ENCODE measurements around the gene RGL2. TPM values are rescaled to one million over a fixed set of nuclear protein-coding genes. Genes with fewer than 3 reads are reported as not detected.
A peak's percentile ranks its signal among the peaks of the same experiment; 100 is the strongest.
"Not testable (repeated sequence)": the region's sequence is repeated elsewhere in the genome, so short reads cannot be mapped to it uniquely, and the experiment has no call there.

Gene RGL2, protein sequence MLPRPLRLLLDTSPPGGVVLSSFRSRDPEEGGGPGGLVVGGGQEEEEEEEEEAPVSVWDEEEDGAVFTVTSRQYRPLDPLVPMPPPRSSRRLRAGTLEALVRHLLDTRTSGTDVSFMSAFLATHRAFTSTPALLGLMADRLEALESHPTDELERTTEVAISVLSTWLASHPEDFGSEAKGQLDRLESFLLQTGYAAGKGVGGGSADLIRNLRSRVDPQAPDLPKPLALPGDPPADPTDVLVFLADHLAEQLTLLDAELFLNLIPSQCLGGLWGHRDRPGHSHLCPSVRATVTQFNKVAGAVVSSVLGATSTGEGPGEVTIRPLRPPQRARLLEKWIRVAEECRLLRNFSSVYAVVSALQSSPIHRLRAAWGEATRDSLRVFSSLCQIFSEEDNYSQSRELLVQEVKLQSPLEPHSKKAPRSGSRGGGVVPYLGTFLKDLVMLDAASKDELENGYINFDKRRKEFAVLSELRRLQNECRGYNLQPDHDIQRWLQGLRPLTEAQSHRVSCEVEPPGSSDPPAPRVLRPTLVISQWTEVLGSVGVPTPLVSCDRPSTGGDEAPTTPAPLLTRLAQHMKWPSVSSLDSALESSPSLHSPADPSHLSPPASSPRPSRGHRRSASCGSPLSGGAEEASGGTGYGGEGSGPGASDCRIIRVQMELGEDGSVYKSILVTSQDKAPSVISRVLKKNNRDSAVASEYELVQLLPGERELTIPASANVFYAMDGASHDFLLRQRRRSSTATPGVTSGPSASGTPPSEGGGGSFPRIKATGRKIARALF
- total RNA-seq (2021) (48.8 and 50.4 TPM in 2 replicates), Bru-seq, nascent RNA (percentile 50 among the genes with signal in this experiment), BruChase-seq, experiment 1, labeled RNA remaining after a 2-hour chase (percentile 58 among the genes with signal in this experiment), BruChase-seq, experiment 2, labeled RNA remaining after a 6-hour chase (percentile 71 among the genes with signal in this experiment)
- long read RNA-seq, transcript RGL2-247 (18 exons, 3,278 nt): major isoform, 26 of 115 reads
- long read RNA-seq, partial matches to known transcripts: 16 of 115 reads
- long read RNA-seq, other reads (novel, unspliced or antisense): 71 of 115 reads

DNA sequence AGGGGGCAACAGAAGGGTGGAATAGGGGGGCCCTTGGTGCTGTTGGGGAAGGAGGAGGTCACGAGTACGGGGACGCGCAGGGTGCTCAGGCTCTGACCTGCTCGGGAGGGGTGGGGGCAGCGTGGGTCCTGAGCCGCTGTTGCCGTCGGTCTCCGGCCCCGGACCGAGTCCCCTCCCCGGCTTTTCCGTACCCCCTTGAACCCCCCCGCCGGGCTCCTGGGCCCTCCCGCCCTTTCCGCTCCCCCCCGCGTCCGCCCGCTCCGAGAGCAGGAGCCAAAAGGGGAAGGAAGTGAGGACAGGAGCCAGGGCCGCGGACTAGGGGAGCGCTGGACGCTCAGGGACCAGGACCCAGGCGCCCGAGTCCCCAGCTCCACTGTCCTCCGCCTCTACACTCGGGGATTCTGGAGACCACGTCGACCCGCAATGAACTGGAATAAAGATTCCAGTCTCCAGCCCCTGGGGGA is at the start of gene RGL2:
Gene RGL2 (minus strand): TSS at position 170 of the 464 bp plus-strand sequence. CDS start 332 bp downstream, outside the sequence.
- peak within 1 kb of the TSS; percentile 75 for H3K4me3 ChIP-seq (ENCODE audit: low read depth, low read length, poor library complexity, severe bottlenecking)
- no peaks in the 10 kb centered on the region for H3K27me3 ChIP-seq (replicated peaks; ENCODE audit: insufficient read depth, low read depth, low read length, poor library complexity)
- intact Hi-C loops (cut with micrococcal nuclease; ENCODE audit: unreplicated experiment): loop anchor here (1.0 to 5.0 kb wide), 3 partner anchors 15 to 128 kb away; partner anchors contain the start of genes HSD17B8, RXRB, SLC39A7 and TAPBP
- H3K4me1 ChIP-seq (ENCODE audit: insufficient read depth, low read length, poor library complexity, severe bottlenecking): peaks cover 6% of the 10 kb centered on the region
- POLR2A ChIA-PET (ENCODE audit: low non-redundant PET): no interaction called here
- peak within 1 kb of the TSS; percentile 92 for H3K27ac ChIP-seq (ENCODE audit: low read depth, low read length, poor library complexity, severe bottlenecking)
- H3K36me3 ChIP-seq (ENCODE audit: insufficient read depth, low read length, poor library complexity, severe bottlenecking): peaks cover 14% of the 10 kb centered on the region
- H3K9me3 ChIP-seq (ENCODE audit: low read depth, low read length, poor library complexity, severe bottlenecking): no peaks in the 10 kb centered on the region
- no peak for DNase-seq (ENCODE audit: low spot score)
- BruUV-seq (replicated peaks): no TSS peak
- CTCF ChIA-PET: interaction anchor here (0.6 to 1.4 kb wide), 2 partner anchors 10 to 1190 kb away, joined by 5 read pairs; partner anchors contain the start of genes PFDN6 and WDR46
- TF ChIP-seq, protein P1, sequence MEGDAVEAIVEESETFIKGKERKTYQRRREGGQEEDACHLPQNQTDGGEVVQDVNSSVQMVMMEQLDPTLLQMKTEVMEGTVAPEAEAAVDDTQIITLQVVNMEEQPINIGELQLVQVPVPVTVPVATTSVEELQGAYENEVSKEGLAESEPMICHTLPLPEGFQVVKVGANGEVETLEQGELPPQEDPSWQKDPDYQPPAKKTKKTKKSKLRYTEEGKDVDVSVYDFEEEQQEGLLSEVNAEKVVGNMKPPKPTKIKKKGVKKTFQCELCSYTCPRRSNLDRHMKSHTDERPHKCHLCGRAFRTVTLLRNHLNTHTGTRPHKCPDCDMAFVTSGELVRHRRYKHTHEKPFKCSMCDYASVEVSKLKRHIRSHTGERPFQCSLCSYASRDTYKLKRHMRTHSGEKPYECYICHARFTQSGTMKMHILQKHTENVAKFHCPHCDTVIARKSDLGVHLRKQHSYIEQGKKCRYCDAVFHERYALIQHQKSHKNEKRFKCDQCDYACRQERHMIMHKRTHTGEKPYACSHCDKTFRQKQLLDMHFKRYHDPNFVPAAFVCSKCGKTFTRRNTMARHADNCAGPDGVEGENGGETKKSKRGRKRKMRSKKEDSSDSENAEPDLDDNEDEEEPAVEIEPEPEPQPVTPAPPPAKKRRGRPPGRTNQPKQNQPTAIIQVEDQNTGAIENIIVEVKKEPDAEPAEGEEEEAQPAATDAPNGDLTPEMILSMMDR (conservative IDR thresholded peaks at IDR 0.05; ENCODE audit: low read depth, low read length): no peak
- TF ChIP-seq EZH2 (IDR thresholded peaks at IDR 0.05; ENCODE audit: borderline replicate concordance, low read depth, low read length, poor library complexity, severe bottlenecking): no peak

DNA sequence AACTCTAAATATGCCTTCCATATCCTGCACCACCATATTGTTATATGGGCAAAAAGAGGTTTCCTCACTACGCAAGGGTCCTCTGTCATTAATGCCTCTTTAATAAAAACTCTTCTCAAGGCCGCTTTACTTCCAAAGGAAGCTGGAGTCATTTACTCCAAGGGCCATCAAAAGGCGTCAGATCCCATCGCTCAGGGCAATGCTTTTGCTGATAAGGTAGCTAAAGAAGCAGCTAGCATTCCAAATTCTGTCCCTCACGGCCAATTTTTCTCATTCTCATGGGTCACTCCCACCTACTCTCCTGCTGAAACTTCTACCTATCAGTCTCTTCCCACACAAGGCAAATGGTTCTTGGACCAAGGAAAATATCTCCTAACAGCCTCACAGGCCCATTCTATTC is 49.1 kb upstream of the RGL2 start:
- intact Hi-C loops (cut with micrococcal nuclease; ENCODE audit: unreplicated experiment): no loop called here
- BruUV-seq (replicated peaks): no TSS peak
- no peak for DNase-seq (ENCODE audit: low spot score)
- Histone ChIP-seq H3K36me3 (ENCODE audit: insufficient read depth, low read length, poor library complexity, severe bottlenecking) (no peaks in the 10 kb centered on the region), H3K9me3 (ENCODE audit: low read depth, low read length, poor library complexity, severe bottlenecking) (no peaks in the 10 kb centered on the region), H3K27ac (ENCODE audit: low read depth, low read length, poor library complexity, severe bottlenecking) (no peak overlapping the region), H3K4me3 (ENCODE audit: low read depth, low read length, poor library complexity, severe bottlenecking) (no peak overlapping the region), H3K27me3 (replicated peaks; ENCODE audit: insufficient read depth, low read depth, low read length, poor library complexity) (no peaks in the 10 kb centered on the region), H3K4me1 (ENCODE audit: insufficient read depth, low read length, poor library complexity, severe bottlenecking) (no peaks in the 10 kb centered on the region)
- ChIA-PET CTCF (interaction anchor here (0.7 kb wide), 1 partner anchor 10 kb away, joined by 4 read pairs; no protein-coding TSS in a partner anchor), POLR2A (ENCODE audit: low non-redundant PET) (no interaction called here)
- no peak for TF ChIP-seq EZH2 (IDR thresholded peaks at IDR 0.05; ENCODE audit: borderline replicate concordance, low read depth, low read length, poor library complexity, severe bottlenecking)
- TF ChIP-seq, protein P1 (conservative IDR thresholded peaks at IDR 0.05; ENCODE audit: low read depth, low read length): no peak

DNA sequence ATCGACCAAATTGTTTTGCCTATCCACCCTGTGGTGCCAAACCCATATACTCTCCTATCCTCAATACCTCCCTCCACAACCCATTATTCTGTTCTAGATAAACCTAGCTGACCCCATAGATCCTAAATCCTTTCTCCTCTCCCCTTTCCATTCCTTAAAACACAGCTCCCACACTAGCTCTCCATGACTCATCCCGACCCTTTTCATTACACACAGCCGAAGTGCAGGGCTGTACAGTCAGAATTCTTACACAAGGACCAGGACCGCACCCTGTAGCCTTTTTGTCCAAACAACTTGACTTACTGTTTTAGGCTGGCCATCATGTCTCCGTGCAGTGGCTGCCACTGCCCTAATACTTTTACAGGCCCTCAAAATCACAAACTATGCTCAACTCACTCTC is 48.2 kb upstream of the RGL2 start:
- CTCF ChIA-PET: interaction anchor here (0.7 kb wide), 1 partner anchor 11 kb away, joined by 4 read pairs; no protein-coding TSS in a partner anchor

More for the DNA sequence above, 48.2 kb upstream of the RGL2 start:
- DNase-seq (ENCODE audit: low spot score); H3K9me3 ChIP-seq (ENCODE audit: low read depth, low read length, poor library complexity, severe bottlenecking); H3K36me3 ChIP-seq (ENCODE audit: insufficient read depth, low read length, poor library complexity, severe bottlenecking); intact Hi-C loops (cut with micrococcal nuclease; ENCODE audit: unreplicated experiment); H3K27me3 ChIP-seq (replicated peaks; ENCODE audit: insufficient read depth, low read depth, low read length, poor library complexity); POLR2A ChIA-PET (ENCODE audit: low non-redundant PET); H3K4me3 ChIP-seq (ENCODE audit: low read depth, low read length, poor library complexity, severe bottlenecking); H3K4me1 ChIP-seq (ENCODE audit: insufficient read depth, low read length, poor library complexity, severe bottlenecking); H3K27ac ChIP-seq (ENCODE audit: low read depth, low read length, poor library complexity, severe bottlenecking); BruUV-seq (replicated peaks): not testable (repeated sequence)
